ENCODE measurements around the gene TM4SF1. TPM values are rescaled to one million over a fixed set of nuclear protein-coding genes. Genes with fewer than 3 reads are reported as not detected.

Gene TM4SF1
- total and polyA plus RNA-seq, 2 donors from 2014 or later = 101 to 173 TPM

GRCh38 chr3:149424918-149425317 is 47.5 kb upstream of the TM4SF1 start:
- DNase-seq (no peak), FAIRE-seq (no peak)
- H3K36me3 ChIP-seq (ENCODE audit: control insufficient read depth in 2 of 3, insufficient read depth in 3 of 3, low read length in 3 of 3) = no peaks in the 10 kb centered on the region
- H3K27me3 ChIP-seq (ENCODE audit: control insufficient read depth, insufficient read depth, low read length) = no peaks in the 10 kb centered on the region
- intact Hi-C loops (cut with DNase I) = no loop called here
- TF ChIP-seq, protein P1, sequence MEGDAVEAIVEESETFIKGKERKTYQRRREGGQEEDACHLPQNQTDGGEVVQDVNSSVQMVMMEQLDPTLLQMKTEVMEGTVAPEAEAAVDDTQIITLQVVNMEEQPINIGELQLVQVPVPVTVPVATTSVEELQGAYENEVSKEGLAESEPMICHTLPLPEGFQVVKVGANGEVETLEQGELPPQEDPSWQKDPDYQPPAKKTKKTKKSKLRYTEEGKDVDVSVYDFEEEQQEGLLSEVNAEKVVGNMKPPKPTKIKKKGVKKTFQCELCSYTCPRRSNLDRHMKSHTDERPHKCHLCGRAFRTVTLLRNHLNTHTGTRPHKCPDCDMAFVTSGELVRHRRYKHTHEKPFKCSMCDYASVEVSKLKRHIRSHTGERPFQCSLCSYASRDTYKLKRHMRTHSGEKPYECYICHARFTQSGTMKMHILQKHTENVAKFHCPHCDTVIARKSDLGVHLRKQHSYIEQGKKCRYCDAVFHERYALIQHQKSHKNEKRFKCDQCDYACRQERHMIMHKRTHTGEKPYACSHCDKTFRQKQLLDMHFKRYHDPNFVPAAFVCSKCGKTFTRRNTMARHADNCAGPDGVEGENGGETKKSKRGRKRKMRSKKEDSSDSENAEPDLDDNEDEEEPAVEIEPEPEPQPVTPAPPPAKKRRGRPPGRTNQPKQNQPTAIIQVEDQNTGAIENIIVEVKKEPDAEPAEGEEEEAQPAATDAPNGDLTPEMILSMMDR (IDR thresholded peaks at IDR 0.05; ENCODE audit: borderline replicate concordance, extremely low read depth, insufficient read depth) = no peak
- no peaks in the 10 kb centered on the region for H3K9me3 ChIP-seq (ENCODE audit: control insufficient read depth in 2 of 3, insufficient read depth in 1 of 3, low read length in 3 of 3)
- H3K9ac ChIP-seq (ENCODE audit: low read length in 3 of 3) = no peak overlapping the region
- no peaks in the 10 kb centered on the region for H3K4me1 ChIP-seq (ENCODE audit: control insufficient read depth in 2 of 3, insufficient read depth in 2 of 3, low read depth in 1 of 3, low read length in 3 of 3)
- no peak overlapping the region for H3K27ac ChIP-seq (ENCODE audit: low read depth in 2 of 2, low read length in 2 of 2)
- no peak overlapping the region for H3K4me3 ChIP-seq (ENCODE audit: low read length in 3 of 3)

DNA sequence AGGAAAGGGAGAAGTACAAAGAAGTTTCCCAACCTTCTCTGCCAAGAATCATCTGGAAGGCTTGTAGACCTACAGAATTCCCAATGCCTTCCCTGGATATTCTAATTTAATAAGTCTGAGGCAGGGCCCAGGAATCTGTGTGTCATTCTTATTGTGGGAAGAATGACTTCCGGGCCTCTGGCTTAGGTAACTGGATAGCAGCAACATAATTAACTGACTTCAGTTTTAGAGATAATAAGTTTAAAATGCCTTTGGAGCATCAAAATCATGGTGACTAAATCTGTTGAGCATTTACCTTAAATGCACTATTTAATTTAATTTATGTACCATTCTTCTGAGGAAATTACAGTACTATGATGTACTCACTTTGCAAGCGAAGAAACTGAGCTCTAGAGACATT is 44.3 kb upstream of the TM4SF1 start:
- no peak overlapping the region for H3K27ac ChIP-seq (ENCODE audit: low read depth in 2 of 2, low read length in 2 of 2)
- H3K4me1 ChIP-seq (ENCODE audit: control insufficient read depth in 2 of 3, insufficient read depth in 2 of 3, low read depth in 1 of 3, low read length in 3 of 3) = no peaks in the 10 kb centered on the region
- no peaks in the 10 kb centered on the region for H3K36me3 ChIP-seq (ENCODE audit: control insufficient read depth in 2 of 3, insufficient read depth in 3 of 3, low read length in 3 of 3)
- H3K27me3 ChIP-seq (ENCODE audit: control insufficient read depth, insufficient read depth, low read length) = no peaks in the 10 kb centered on the region
- no peak overlapping the region for H3K9ac ChIP-seq (ENCODE audit: low read length in 3 of 3)
- intact Hi-C loops (cut with DNase I) = no loop called here
- H3K4me3 ChIP-seq (ENCODE audit: low read length in 3 of 3) = no peak overlapping the region
- DNase-seq = no peak
- FAIRE-seq = no peak
- TF ChIP-seq, protein P1 (IDR thresholded peaks at IDR 0.05; ENCODE audit: borderline replicate concordance, extremely low read depth, insufficient read depth) = no peak
- no peaks in the 10 kb centered on the region for H3K9me3 ChIP-seq (ENCODE audit: control insufficient read depth in 2 of 3, insufficient read depth in 1 of 3, low read length in 3 of 3)

DNA sequence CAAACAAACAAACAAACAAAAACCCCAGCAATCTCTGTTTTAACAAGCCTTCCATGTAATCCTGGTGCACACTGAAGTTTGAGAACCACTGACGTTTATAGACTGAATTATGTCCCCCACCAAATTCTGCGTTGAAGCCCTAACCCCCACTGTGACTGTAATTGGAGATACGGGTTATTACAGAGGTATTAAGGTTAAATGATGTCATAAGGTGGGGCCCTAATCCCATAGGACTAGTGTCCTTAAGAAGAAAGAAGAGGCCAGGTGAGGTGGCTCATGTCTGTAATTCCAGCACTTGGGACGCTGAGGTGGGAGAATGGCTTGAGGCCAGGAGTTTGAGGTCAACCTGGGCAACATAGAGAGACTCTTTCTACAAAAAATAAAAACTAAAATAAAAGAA is 42.4 kb upstream of the TM4SF1 start:
- no peak for DNase-seq
- no peak overlapping the region for H3K4me3 ChIP-seq (ENCODE audit: low read length in 3 of 3)
- TF ChIP-seq, protein P1 (IDR thresholded peaks at IDR 0.05; ENCODE audit: borderline replicate concordance, extremely low read depth, insufficient read depth) = no peak
- no peaks in the 10 kb centered on the region for H3K4me1 ChIP-seq (ENCODE audit: control insufficient read depth in 2 of 3, insufficient read depth in 2 of 3, low read depth in 1 of 3, low read length in 3 of 3)
- H3K9ac ChIP-seq (ENCODE audit: low read length in 3 of 3) = no peak overlapping the region
- H3K27ac ChIP-seq (ENCODE audit: low read depth in 2 of 2, low read length in 2 of 2) = no peak overlapping the region
- FAIRE-seq = no peak
- H3K27me3 ChIP-seq (ENCODE audit: control insufficient read depth, insufficient read depth, low read length) = no peaks in the 10 kb centered on the region
- H3K36me3 ChIP-seq (ENCODE audit: control insufficient read depth in 2 of 3, insufficient read depth in 3 of 3, low read length in 3 of 3) = no peaks in the 10 kb centered on the region
- intact Hi-C loops (cut with DNase I) = no loop called here
- no peaks in the 10 kb centered on the region for H3K9me3 ChIP-seq (ENCODE audit: control insufficient read depth in 2 of 3, insufficient read depth in 1 of 3, low read length in 3 of 3)

DNA sequence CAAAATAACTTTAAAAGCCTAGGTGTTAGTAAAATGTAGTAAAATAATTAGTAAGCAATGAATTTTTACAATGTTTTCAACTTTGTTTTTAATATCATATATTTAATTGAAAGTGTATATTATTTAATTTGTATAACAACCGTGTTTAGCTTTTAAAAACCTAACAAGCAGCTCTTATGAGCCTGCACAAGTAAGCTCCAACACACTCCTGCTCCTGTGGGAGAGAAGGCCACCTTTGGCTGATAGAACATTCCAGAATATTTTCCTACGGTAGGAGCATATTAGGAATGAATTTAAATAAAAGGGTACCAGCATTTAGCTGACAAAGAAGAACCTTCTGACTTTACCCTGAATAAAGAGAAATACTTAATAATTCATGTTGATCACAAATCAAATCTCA is 40.3 kb upstream of the TM4SF1 start:
- no peak overlapping the region for H3K4me3 ChIP-seq (ENCODE audit: low read length in 3 of 3)
- no peaks in the 10 kb centered on the region for H3K36me3 ChIP-seq (ENCODE audit: control insufficient read depth in 2 of 3, insufficient read depth in 3 of 3, low read length in 3 of 3)
- no peaks in the 10 kb centered on the region for H3K27me3 ChIP-seq (ENCODE audit: control insufficient read depth, insufficient read depth, low read length)
- no peak overlapping the region for H3K27ac ChIP-seq (ENCODE audit: low read depth in 2 of 2, low read length in 2 of 2)
- H3K4me1 ChIP-seq (ENCODE audit: control insufficient read depth in 2 of 3, insufficient read depth in 2 of 3, low read depth in 1 of 3, low read length in 3 of 3) = peaks cover 0 to 2% (median 0%) of the 10 kb centered on the region in 3 donors
- no peak overlapping the region for H3K9ac ChIP-seq (ENCODE audit: low read length in 3 of 3)
- no peak for DNase-seq
- intact Hi-C loops (cut with DNase I) = no loop called here
- peak; percentile 44 for FAIRE-seq
- H3K9me3 ChIP-seq (ENCODE audit: control insufficient read depth in 2 of 3, insufficient read depth in 1 of 3, low read length in 3 of 3) = no peaks in the 10 kb centered on the region
- TF ChIP-seq, protein P1 (IDR thresholded peaks at IDR 0.05; ENCODE audit: borderline replicate concordance, extremely low read depth, insufficient read depth) = no peak
